NCI-H1417 treated with DMSO at 0.1 percent for 48 hours (cell line): ENCODE measurements around the gene TIAM2.
"Not testable (repeated sequence)": the region's sequence is repeated elsewhere in the genome, so short reads cannot be mapped to it uniquely, and the experiment has no call there.

ENCODE experiments used
- DNase-seq: peaks from one replicate; lab custom pipeline; 2025; lab: John Stamatoyannopoulos, UW

Gene TIAM2

DNA sequence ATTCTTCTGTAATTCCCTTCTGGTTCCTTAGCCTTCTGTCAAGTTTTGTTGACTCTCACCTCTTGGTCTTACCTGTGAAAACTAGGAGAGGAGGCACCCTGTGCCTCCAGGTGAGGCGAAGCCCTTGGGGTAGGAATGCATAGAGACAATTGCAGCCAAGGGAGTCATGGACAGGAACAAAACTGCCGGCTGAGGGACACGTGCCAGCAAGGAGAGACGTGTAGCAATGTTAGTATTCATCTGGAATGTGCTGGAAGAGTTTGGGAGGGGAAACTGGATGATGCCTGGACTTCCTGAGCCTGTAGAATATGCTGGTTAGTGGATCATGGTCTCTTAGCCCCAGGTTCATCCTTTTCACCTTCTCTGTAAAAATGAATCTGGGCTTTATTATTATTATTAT lies 3.9 kb upstream of the TIAM2 start:
- no peak for DNase-seq

DNA sequence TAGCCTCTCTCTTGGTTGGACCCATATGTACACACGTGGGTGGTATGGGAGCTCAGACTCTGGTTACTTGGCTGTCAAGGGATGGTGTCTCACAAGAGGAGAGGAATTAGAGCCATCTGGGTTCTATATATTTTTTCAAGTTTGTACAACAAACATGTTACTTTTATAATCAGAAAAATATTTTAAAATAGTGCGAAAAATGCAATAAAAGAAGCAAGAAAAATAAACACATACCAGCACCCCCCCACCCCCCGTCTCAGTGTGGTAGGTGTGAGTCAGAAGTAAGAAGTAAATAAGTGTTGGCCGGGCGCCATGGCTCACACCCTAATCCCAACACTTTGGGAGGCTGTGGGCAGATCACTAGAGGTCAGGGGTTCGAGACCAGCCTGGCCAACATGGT lies 2.1 kb upstream of the TIAM2 start:
- DNase-seq, result no peak

DNA sequence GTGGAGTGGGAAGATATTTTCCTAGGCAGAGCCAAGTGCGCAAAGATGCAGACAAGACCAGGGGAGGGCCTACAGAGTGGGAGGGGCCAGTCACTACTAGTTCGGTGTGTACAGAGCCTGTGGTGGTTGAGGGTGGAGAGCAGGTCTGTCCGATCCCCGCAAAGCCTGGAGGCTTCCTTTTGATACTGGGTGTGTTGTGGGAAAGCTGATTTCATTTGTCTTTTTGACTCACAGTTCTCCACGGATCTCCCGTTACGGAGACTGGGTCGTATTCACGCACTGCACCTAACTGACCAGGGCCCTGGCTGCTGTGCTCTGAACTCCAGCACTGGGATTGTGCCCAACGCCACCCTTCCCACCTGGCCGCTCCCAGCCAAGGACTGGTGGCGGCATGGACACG lies 1.4 kb upstream of the TIAM2 start:
- DNase-seq, result no peak

DNA sequence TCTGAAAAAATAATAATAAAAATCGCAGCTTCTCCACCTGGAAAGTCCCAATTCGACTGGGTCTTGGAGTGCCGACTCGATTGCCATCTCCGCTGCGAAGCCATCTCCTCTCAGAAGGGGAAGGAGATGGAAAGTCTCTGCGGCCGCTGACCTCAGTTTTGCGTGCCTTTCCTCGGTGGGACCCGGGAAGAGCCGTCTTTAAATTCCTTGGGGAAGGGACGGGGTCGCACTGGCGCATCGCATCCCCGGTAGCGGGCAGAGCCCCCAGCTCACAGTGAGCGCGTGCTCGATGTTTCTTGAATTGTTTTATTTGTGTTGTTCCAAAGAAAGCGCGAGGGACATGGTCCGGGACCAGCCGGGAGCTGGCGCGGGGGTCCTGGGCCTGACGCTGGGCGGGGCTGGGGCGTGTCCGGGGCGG lies 270 bp upstream of the TIAM2 start:
- DNase-seq, result no peak

DNA sequence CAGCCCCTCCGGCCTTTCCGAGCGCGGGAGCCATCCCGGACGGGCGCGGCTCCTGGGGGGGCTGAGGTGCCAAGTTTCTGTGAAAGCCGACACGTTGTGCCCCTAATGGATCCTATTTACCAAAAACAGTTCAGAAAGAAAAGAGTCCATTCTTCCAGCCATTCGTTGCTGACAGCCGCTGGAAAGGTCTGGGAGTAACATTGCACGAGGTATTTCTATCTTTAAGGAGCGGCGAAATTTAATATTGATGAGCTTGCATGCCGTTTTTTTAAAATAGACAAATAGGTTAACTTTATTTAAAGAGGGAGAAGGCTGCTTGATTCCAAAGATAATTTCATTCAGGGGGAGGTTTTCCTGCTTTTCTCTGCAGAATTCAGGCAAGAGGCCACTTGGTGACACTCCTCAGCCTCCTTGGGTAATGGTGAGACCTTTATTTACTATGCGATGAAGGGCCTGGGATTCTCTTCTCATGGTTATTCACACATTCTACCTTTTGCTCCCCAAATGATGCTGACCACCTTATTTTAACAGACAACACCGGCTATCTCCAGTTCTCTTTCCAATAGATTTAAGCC lies 988 bp downstream of the TIAM2 start:
- DNase-seq, result no peak

DNA sequence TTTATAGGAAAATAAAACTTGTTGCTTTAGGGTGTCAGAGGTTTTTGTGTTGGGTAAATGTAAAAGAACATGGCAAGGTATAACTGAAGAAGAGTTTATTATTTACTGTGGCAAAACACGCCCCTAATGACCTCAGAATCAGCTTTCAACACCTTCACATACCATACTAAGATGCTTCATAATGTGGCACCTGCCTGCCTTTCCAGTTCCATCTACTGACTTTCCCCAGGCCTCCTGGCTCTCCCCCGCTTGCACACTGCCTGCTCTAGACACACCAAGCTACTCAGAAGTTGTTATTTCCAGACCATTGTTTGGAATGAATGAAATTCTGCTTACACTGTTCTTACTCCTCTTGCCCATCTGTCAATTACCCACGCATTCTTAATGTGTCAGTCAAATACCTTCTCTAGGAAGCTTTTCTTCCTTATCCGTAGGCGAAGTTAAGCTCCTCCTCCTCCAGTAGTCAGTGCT lies 1.8 kb downstream of the TIAM2 start:
- no peak for DNase-seq

DNA sequence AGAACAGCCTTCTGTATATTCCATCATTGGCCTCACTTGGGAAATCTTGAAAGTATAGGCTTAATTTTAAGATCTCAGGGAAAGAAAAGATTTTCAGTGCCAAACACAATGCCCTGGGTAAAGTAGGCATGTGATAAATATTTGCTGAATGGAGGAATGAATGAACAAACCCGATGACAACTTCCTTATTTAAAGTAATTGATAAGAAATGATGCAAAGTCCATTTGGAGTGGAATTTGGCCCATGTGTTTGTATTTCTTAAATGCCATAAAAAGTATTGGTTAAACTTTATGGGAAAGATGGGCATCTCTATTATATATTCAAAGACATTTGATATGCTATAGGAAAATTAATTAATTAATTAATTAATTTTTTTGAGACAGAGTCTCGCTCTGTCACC lies 3.7 kb downstream of the TIAM2 start:
- DNase-seq, result no peak

DNA sequence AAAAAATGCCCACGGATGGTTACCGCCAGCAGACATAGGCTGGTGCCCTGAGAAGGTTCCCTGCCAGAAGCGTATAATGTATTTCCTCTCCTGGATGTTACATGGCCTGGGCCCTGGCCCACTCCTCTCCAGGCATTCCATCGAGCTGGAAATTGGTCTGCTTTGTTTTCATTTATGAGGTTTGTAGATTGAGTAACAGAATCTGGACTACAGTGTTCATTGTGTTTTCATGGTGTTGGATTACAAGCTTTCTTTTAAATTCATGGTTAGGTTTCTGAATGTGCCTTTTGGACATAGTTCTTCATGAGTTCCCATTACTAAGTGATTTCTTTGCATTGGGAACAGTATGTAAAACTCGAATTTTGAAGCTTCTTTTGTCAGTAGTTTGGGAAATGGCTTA lies 6.4 kb downstream of the TIAM2 start:
- no peak for DNase-seq

DNA sequence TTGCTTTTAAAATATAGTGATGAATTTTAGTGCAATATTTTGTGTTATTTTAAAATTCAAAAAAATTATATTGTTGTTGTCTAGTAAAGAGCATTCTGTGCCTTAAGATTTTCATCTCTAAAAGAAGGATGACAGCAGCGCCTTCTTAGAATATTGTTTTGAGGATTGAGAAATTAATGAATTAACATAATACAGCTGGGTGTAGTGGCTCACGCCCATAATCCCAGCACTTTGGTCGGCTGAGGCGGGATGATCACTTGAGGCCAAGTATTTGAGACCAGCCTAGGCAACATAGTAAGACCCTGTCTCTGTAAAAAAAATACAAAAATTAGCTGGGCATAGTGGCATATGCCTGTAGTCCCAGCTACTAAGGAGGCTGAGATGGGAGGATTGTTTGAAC lies 6.8 kb downstream of the TIAM2 start:
- no peak for DNase-seq

DNA sequence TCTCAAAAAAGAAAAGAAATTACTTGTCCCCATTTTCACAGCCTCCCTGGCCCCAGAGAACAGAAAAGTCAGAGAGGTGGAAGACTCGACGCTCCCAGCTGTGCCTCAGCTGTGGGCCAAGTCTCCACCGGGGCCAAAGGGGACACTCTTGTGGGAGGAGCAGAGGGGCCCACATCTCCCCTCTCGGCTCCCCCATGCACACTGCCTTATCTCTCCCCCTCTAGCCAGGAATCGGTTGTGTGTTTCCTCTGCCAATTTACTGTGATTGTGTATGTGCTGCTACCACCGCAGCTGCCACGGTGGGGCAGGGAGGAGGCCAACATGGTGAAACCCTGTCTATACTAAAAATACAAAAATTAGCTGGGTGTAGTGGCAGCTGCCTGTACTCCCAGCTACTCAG lies 8.4 kb downstream of the TIAM2 start:
- DNase-seq, result no peak

DNA sequence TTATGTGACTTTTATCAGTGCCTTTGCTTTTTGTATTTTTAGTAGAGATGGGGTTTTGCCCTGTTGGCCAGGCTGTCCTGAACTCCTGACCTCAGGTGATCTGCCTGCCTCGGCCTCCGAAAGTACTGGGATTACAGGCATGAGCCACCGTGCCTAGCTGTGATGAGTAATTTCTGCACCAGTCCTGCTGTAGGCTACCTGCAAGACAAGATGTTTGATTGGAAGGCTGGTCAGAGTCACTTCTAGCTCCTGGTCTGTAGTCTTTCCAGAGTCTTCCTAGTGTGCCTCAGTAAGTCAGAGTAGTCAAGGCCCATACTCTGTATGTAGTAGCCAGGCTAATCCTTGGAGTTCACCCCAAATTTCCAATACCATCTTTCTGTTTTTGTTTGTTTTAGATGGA lies 8.9 kb downstream of the TIAM2 start:
- no peak for DNase-seq

DNA sequence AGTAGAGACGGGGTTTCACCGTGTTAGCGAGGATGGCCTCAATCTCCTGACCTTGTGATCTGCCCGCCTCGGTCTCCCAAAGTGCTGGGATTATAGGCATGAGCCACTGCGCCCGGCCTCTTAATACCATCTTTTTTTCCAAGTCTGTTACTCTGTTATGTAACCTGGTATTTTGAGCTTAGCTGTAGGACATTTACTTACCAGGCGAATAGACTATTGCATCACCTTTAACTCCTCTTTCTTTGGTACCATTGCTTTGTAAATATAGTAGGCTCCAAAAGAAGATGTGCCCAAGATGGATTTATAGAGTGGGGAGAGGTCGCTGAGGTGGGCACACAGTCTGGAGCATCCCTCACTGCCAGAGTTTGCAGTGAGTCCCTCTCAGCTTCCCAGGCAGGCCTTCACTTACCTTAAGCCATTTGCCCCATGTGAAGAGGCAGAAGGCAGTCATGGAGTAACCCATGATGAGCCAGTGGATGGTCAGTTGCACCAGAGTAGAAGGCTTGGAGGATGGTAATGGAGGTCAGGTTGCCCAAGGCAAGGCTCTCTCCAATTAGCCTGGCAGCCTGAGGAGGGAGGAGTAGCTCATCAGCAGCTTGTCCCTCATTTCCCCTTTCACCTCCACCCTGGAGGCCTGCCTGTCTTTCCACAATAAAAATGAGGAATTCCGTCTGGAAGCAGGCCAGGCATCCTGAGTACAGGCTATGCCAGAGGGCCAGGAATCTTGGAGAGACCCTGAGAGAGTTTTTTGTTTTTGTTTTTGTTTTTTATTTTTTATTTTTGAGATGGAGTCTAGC lies 9.7 kb downstream of the TIAM2 start:
- no peak for DNase-seq

DNA sequence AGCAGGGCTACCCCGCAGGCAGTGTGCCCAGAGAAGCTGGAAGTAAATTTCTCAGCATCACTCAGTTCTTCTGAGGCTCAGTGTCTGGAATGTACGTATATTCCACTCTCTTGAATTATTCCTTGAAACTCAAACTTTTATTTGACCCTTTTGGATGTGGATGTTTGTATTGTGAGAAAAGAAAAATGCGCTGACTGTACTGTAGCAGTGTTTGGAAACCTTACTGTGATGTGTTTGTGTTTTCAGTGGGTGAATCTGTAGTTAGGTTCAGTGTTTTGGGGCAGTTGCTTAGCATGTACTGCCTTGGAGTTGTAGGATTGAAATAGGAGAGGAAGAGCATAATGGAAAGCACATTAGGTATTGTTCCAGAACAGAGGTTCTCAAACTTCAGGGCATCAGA lies 13.5 kb downstream of the TIAM2 start:
- DNase-seq, result no peak

DNA sequence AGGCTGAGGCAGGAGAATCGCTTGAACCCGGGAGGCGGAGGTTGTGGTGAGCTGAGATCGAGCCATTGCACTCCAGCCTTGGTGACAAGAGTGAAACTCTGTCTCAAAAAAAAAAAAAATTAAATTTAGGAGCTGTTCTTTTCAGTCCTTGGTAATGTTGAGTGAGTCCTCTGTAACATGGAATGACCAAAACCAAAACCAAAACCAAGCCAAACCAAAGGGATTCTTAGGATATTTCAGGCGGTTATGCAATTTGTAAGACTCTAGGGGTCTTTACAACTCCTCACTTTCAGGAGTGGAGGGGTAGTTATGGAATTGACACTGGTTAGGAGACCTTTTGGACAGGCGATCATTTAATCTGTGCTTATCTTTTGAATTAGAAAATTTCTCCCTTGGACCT lies 15.8 kb downstream of the TIAM2 start:
- DNase-seq, result no peak

DNA sequence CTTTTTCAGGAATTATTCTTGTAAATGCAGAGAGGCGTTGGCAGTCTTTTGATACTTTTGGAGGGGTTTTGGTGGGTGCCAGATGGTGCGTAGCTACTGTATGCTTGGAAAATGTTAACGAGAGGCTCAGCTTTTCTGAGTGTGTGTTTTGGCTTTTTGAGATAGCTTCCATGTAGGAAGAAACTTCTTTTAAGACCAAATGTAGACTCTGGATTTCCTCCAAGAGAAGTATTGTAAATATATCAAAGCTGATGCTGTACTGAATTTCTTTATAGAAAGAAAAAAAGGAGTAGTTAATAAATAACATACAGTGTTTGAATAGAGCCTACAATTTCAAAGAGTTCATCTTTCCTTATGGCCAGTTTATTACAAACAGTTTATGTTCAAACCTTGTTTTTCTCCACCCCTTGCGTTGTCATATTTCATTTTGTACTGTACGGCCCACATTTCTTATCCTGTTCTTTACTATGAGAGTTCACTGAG lies 16.7 kb downstream of the TIAM2 start:
- no peak for DNase-seq

DNA sequence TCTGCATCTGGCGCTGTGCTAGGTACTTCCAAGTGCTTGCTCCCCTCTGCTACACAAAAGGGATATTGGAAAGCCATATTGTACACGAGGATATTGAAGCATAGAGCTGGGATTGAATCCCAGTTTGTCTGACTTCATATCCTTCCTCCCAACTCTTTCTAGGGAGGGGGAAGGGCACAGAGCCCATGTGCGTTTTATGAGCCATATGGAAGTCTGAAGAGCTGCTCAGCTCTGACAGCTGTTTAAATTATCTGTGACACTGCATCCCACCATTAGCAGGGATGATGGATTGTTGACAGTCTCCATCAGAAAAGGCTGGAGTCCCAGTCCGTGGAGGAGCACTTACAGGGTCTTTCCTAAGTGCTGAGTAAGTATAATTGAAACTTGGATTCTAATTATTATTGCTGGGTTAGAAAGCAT lies 18.4 kb downstream of the TIAM2 start:
- no peak for DNase-seq

DNA sequence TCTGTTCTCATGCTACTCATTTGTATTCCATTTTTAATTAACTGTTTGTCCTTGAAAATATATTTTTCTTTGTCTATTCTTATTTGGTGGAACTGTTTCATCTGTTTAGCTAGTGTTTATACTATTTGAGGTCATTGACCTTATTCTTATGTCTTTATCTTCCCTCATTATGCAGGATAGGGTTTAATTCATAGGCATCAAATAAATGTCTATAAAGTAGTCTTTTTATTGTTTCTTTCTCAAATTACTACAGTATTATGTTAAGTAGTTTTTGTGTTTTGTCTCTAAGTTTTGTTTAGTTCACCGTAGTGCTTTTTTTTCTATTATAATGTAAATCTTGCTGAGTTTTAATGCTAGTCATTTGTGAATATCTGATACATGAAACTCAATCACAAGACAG lies 19.0 kb downstream of the TIAM2 start:
- no peak for DNase-seq

DNA sequence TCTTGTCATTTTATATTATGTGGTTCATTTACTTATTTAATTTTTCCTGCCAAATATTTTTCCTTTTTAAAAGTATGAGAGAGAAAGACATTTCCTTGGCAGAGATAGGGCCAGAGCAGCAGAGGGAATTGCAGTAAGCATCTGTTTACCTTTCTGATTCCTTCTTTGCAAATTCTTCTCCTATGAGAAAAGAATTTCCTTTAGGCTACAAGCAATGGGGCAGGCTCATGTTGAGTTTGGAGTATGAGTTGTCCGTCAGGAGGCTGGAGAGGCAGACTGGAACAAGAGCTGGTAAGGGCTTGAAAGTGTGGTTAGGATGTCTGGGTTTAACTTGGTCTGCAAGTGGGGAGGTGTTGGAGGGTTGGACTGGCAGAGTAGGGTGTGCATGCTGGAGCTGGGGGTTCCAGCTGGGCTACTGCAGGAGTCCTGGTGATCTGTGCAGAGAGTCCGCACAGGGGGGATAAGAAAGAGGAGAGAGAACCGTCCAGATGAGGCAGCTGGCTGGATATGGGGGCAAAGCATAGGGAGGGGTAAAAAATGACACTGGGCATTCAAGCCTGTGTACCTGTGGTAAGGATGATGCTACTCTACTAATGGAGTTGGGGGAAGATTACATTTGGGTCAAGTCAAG lies 19.7 kb downstream of the TIAM2 start:
- DNase-seq, result no peak

DNA sequence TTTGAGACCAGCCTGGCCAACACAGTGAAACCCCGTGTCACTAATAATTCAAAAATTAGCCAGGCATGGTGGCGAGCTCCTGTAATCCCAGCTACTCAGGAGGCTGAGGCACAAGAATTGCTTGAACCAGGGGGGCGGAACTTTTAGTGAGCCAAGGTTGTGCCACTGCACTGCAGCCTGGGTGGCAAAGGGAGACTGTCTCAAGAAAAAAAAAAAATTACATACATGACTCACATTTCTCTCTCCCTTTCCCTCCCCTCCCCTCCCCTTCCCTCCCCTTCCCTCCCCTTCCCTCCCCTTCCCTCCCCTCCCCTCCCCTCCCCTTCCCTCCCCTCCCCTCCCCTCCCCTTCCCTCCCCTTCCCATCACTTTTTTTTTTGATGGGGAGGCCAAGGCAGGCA lies 23.3 kb downstream of the TIAM2 start:
- DNase-seq, result not testable (repeated sequence)

DNA sequence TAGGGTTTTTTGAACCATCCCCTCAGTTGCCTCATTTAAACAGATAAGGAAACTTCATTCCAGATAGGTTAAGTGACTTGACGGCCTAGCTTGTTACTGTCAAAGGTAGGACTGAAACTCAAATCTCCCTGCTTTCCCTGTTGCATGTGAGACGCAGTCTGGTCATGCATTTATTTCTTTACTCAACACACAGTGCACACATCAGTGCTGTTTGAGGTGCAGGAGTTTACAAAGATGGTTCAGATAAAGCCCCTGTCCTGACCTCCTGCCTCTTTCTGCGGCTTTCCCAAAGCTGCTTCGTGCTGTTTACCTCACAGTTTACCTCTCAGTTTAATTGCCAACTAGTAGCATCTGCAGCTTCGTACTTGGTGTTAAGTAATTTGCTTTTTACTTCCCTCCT lies 26.6 kb downstream of the TIAM2 start:
- no peak for DNase-seq

DNA sequence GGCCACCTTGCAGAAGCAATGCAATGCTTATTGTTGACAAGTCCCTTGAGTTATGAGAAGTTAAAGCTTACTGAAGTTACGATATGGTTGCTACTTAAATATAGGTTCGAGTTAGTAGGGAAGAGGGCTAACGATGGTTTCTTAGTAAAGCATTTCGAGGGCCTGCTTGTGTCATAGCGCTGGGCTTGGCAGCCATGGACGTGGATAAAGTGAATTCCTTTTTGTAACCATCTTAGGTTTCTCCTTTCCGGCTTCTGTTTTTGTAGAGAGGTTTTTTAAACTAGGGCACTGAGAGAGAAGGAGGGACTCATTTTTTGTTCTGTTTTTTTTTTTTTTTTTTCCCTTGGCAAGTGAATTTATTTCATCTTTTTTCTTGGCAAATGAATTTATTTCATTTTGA lies 27.6 kb downstream of the TIAM2 start:
- no peak for DNase-seq

DNA sequence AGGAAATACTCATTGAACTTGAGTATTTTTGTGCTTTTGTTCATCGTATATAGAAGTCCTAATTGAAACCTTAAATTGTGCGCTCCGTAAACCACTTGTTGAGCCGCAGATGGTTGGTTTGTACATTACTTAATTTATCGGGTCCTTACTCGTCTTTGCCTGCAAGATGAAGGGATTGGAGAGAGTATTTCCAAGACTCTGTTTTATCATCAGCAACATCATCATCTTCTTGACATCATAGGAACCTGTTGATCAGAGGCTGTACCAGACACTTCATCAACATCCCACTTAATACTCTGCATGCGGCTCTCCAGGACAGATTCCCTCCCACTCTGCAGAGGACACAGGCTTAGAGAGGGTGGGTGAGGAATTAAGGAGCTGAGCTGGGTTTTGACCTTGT lies 28.6 kb downstream of the TIAM2 start:
- no peak for DNase-seq

DNA sequence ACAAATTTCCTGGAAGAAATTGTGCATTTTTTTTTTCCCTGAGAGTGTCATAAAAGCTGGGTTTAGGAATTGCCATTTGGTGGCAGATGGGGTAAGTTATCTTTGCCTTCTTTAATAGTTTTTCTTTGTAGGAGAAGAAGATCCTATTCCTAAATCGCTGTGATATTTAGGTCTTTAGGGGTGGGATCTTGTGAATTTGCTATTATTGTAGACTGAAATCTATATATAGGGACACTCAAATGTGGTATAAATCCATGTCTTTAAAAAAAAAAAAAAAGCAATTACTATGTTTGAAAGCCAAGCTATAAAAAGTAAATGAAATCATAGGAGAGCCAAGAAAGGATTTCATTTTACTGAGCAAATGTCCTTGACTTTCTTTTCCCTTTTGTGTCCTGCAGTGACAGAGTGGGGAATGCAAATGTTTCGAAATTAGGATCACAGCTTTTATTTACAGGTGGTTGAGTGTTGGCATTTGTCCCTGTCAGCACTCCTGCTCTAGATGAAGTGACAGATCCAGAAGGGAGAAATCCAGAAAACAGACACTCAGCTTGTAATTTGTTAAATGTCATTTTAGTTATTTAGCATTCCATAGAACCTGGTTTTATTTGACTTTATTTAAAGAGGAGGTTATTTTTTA lies 29.4 kb downstream of the TIAM2 start:
- DNase-seq, result no peak
